Liver (tissue), 9 donors: Measurements from ENCODE around the gene BARX1. TPM values are rescaled to one million over a fixed set of nuclear protein-coding genes. Genes with fewer than 3 reads are reported as not detected.
A peak's percentile ranks its signal among the peaks of the same experiment; 100 is the strongest.

Source experiments
- DNase-seq: peaks from one replicate; pipeline ENCODE4 v3.0.0-alpha.2; 2017; ENCODE audit warnings: low spot score
- H3K27ac ChIP-seq, 2 donors: one replicate each; pipeline ENCODE4 v1.7.0; 2013; ENCODE audit warnings: inconsistent platforms in 2 of 2, low read length in 2 of 2, control low read depth in 1 of 2, low read depth in 1 of 2, mild to moderate bottlenecking in 1 of 2
- H3K27me3 ChIP-seq, 4 donors: one replicate each; pipeline versions ENCODE4 v1.6.1 to v1.7.0; 2013; ENCODE audit warnings: low read length in 3 of 4, inconsistent platforms in 1 of 4, mild to moderate bottlenecking in 1 of 4, moderate library complexity in 1 of 4; ENCODE audit not compliant: control insufficient read depth in 4 of 4, insufficient read depth in 4 of 4
- H3K36me3 ChIP-seq, 4 donors: one replicate each; pipeline versions ENCODE4 v1.6.1 to v1.7.0; 2013; ENCODE audit warnings: low read length in 3 of 4, mild to moderate bottlenecking in 3 of 4, low read depth in 1 of 4, moderate library complexity in 1 of 4; ENCODE audit not compliant: control insufficient read depth in 4 of 4, insufficient read depth in 3 of 4
- H3K4me1 ChIP-seq, 4 donors: one replicate each; pipeline versions ENCODE4 v1.6.1 to v1.7.0; 2013; ENCODE audit warnings: low read length in 3 of 4, mild to moderate bottlenecking in 3 of 4, moderate library complexity in 1 of 4; ENCODE audit not compliant: control insufficient read depth in 4 of 4, insufficient read depth in 4 of 4
- H3K4me3 ChIP-seq, 3 donors: one replicate each; pipeline versions ENCODE4 v1.6.1 to v1.7.0; 2013; ENCODE audit warnings: low read length in 3 of 3, control low read depth in 1 of 3, low read depth in 1 of 3, mild to moderate bottlenecking in 1 of 3
- H3K9ac ChIP-seq, 2 donors: one replicate each; pipeline ENCODE4 v1.7.0; 2013; ENCODE audit warnings: low read length in 2 of 2, mild to moderate bottlenecking in 2 of 2, moderate library complexity in 2 of 2, control low read depth in 1 of 2, low read depth in 1 of 2
- H3K9me3 ChIP-seq, 4 donors: one replicate each; pipeline versions ENCODE4 v1.6.1 to v1.7.0; 2013; ENCODE audit warnings: low read length in 3 of 4; ENCODE audit not compliant: control insufficient read depth in 4 of 4
- EGR1 ChIP-seq, 2 donors: IDR thresholded peaks; 2 replicates each; pipeline ENCODE4 v1.6.1; 2016 to 2018; ENCODE audit warnings: antibody characterized with exemption in 2 of 2, low read depth in 2 of 2
- FOXA2 ChIP-seq: IDR thresholded peaks from 2 replicates; pipeline ENCODE4 v1.6.1; 2016; ENCODE audit warnings: antibody characterized with exemption
- GABPA ChIP-seq, 2 donors: IDR thresholded peaks in 1 of 2; conservative IDR thresholded peaks in 1 of 2; 2 replicates each; pipeline ENCODE4 v1.6.1; 2016; ENCODE audit warnings: antibody characterized with exemption in 2 of 2, mild to moderate bottlenecking in 1 of 2, moderate library complexity in 1 of 2
- HNF4A ChIP-seq, 2 donors: conservative IDR thresholded peaks; 2 replicates each; pipeline ENCODE4 v1.6.1; 2016; ENCODE audit warnings: antibody characterized with exemption in 2 of 2, mild to moderate bottlenecking in 2 of 2
- HNF4G ChIP-seq: IDR thresholded peaks from 2 replicates; pipeline ENCODE4 v1.6.1; 2016; ENCODE audit warnings: antibody characterized with exemption
- JUND ChIP-seq, 2 donors: IDR thresholded peaks; 2 replicates each; pipeline ENCODE4 v1.6.1; 2016; ENCODE audit warnings: antibody characterized with exemption in 2 of 2
- RXRA ChIP-seq, 2 donors: IDR thresholded peaks; 2 replicates each; pipeline ENCODE4 v1.6.1; 2017 to 2018; ENCODE audit warnings: antibody characterized with exemption in 2 of 2, mild to moderate bottlenecking in 1 of 2
- SP1 ChIP-seq: IDR thresholded peaks from 2 replicates; pipeline ENCODE4 v1.6.1; 2018; ENCODE audit warnings: antibody characterized with exemption, mild to moderate bottlenecking
- TAF1 ChIP-seq: conservative IDR thresholded peaks from 2 replicates; pipeline ENCODE4 v1.6.1; 2016; ENCODE audit warnings: antibody characterized with exemption, mild to moderate bottlenecking
- YY1 ChIP-seq: IDR thresholded peaks from 2 replicates; pipeline ENCODE4 v1.6.1; 2016; ENCODE audit warnings: antibody characterized with exemption, mild to moderate bottlenecking
- WGBS: extraction: QIAGEN DNeasy Blood & Tissue Kit; methylation state at CpG from one replicate; pipeline ENCODE4 v1.1.7; 2013; 5-methylcytosine and 5-hydroxymethylcytosine counted together
- polyA plus RNA-seq, 2 donors: library from polyadenylated mRNA; stranded (reverse) in 1 of 2; unstranded in 1 of 2; fragments of 200-250 nt in 1 of 2; fragments of >200 nt in 1 of 2; fragmentation: Nextera tagmentation in 1 of 2; extraction: Ambion mirVana in 1 of 2; gene quantifications; one replicate each; pipeline versions ENCODE4 v1.2.1 to v1.2.3, GENCODE V29; 2013 to 2015
- total RNA-seq, 2 donors: library from RNA; depleted of rRNA; stranded (reverse); fragments of >200 nt; gene quantifications; one replicate each; pipeline ENCODE4 v1.2.3, GENCODE V29; 2014
- TF ChIP-seq, protein P1 (sequence below): IDR thresholded peaks from 2 replicates; pipeline ENCODE4 v1.6.1; 2016; ENCODE audit warnings: antibody characterized with exemption
- TF ChIP-seq, protein P2 (sequence below): IDR thresholded peaks from 2 replicates; pipeline ENCODE4 v1.6.1; 2016; ENCODE audit warnings: antibody characterized with exemption
- TF ChIP-seq, protein P3 (sequence below): IDR thresholded peaks from 2 replicates; pipeline ENCODE4 v1.6.1; 2016; ENCODE audit warnings: antibody characterized with exemption, mild to moderate bottlenecking
- TF ChIP-seq, protein P4 (sequence below): IDR thresholded peaks from 2 replicates; pipeline ENCODE4 v1.6.1; 2016; ENCODE audit warnings: antibody characterized with exemption
- TF ChIP-seq, protein P5 (sequence below): fragments of 150-350 bp; IDR thresholded peaks from 2 replicates; pipeline ENCODE4 v1.5.1; 2017; ENCODE audit warnings: improper control_type of control experiment, low read depth, low read length; ENCODE audit not compliant: missing input control
- donor health status: healthy.
- donor health status: healthy.
- donor health status: healthy.
- donor health status: healthy.
- donor health status: healthy.

BARX1 gene
- total and polyA plus RNA-seq, 4 donors = not detected

DNA sequence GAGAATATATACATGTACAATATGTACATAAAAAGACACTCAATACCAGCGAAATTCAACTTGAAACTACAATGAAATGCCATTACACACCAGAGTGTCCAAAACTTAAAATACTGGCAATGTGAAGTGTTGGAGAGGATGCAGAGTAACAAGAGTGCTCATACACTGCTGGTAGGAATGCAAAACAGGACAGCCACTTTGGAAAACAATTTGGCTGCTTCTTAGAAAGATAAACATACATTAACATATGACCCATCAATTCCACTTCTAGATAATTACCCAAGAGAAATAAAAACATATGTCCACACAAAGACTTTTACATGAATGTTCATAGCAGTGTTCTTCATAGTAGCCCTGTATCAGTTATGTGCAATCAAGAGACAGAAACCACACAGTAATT, 39.4 kb upstream of the BARX1 start:
- H3K4me1 ChIP-seq = peaks cover 0 to 32% (median 23%) of the 10 kb centered on the region in 4 donors
- peaks cover 0 to 3% (median 3%) of the 10 kb centered on the region in 4 donors for H3K9me3 ChIP-seq
- TF ChIP-seq HNF4A (conservative IDR thresholded peaks at IDR 0.05) (no peak), YY1 (no peak), TAF1 (no peak), SP1 (no peak), HNF4G (no peak), JUND (IDR thresholded peaks at IDR 0.05) (no peak), FOXA2 (no peak), EGR1 (IDR thresholded peaks at IDR 0.05; ENCODE audit: low read depth in 2 of 2) (no peak), RXRA (IDR thresholded peaks at IDR 0.05) (no peak), GABPA (IDR thresholded peaks at IDR 0.05 in 1 of 2, conservative IDR thresholded peaks at IDR 0.05 in 1 of 2) (no peak)
- TF ChIP-seq, protein P1, sequence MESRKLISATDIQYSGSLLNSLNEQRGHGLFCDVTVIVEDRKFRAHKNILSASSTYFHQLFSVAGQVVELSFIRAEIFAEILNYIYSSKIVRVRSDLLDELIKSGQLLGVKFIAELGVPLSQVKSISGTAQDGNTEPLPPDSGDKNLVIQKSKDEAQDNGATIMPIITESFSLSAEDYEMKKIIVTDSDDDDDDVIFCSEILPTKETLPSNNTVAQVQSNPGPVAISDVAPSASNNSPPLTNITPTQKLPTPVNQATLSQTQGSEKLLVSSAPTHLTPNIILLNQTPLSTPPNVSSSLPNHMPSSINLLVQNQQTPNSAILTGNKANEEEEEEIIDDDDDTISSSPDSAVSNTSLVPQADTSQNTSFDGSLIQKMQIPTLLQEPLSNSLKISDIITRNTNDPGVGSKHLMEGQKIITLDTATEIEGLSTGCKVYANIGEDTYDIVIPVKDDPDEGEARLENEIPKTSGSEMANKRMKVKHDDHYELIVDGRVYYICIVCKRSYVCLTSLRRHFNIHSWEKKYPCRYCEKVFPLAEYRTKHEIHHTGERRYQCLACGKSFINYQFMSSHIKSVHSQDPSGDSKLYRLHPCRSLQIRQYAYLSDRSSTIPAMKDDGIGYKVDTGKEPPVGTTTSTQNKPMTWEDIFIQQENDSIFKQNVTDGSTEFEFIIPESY = no peak
- TF ChIP-seq, protein P2, sequence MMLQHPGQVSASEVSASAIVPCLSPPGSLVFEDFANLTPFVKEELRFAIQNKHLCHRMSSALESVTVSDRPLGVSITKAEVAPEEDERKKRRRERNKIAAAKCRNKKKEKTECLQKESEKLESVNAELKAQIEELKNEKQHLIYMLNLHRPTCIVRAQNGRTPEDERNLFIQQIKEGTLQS = no peak
- TF ChIP-seq, protein P3, sequence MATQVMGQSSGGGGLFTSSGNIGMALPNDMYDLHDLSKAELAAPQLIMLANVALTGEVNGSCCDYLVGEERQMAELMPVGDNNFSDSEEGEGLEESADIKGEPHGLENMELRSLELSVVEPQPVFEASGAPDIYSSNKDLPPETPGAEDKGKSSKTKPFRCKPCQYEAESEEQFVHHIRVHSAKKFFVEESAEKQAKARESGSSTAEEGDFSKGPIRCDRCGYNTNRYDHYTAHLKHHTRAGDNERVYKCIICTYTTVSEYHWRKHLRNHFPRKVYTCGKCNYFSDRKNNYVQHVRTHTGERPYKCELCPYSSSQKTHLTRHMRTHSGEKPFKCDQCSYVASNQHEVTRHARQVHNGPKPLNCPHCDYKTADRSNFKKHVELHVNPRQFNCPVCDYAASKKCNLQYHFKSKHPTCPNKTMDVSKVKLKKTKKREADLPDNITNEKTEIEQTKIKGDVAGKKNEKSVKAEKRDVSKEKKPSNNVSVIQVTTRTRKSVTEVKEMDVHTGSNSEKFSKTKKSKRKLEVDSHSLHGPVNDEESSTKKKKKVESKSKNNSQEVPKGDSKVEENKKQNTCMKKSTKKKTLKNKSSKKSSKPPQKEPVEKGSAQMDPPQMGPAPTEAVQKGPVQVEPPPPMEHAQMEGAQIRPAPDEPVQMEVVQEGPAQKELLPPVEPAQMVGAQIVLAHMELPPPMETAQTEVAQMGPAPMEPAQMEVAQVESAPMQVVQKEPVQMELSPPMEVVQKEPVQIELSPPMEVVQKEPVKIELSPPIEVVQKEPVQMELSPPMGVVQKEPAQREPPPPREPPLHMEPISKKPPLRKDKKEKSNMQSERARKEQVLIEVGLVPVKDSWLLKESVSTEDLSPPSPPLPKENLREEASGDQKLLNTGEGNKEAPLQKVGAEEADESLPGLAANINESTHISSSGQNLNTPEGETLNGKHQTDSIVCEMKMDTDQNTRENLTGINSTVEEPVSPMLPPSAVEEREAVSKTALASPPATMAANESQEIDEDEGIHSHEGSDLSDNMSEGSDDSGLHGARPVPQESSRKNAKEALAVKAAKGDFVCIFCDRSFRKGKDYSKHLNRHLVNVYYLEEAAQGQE = no peak
- TF ChIP-seq, protein P4, sequence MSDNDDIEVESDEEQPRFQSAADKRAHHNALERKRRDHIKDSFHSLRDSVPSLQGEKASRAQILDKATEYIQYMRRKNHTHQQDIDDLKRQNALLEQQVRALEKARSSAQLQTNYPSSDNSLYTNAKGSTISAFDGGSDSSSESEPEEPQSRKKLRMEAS = no peak
- TF ChIP-seq, protein P5, sequence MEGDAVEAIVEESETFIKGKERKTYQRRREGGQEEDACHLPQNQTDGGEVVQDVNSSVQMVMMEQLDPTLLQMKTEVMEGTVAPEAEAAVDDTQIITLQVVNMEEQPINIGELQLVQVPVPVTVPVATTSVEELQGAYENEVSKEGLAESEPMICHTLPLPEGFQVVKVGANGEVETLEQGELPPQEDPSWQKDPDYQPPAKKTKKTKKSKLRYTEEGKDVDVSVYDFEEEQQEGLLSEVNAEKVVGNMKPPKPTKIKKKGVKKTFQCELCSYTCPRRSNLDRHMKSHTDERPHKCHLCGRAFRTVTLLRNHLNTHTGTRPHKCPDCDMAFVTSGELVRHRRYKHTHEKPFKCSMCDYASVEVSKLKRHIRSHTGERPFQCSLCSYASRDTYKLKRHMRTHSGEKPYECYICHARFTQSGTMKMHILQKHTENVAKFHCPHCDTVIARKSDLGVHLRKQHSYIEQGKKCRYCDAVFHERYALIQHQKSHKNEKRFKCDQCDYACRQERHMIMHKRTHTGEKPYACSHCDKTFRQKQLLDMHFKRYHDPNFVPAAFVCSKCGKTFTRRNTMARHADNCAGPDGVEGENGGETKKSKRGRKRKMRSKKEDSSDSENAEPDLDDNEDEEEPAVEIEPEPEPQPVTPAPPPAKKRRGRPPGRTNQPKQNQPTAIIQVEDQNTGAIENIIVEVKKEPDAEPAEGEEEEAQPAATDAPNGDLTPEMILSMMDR = no peak
- no peak overlapping the region for H3K27ac ChIP-seq
- DNase-seq = no peak
- H3K27me3 ChIP-seq = no peaks in the 10 kb centered on the region
- H3K4me3 ChIP-seq = no peak overlapping the region
- no peaks in the 10 kb centered on the region for H3K36me3 ChIP-seq
- no peak overlapping the region for H3K9ac ChIP-seq
- WGBS = 87% methylated on average over 1 of the region's 1 CpG

DNA sequence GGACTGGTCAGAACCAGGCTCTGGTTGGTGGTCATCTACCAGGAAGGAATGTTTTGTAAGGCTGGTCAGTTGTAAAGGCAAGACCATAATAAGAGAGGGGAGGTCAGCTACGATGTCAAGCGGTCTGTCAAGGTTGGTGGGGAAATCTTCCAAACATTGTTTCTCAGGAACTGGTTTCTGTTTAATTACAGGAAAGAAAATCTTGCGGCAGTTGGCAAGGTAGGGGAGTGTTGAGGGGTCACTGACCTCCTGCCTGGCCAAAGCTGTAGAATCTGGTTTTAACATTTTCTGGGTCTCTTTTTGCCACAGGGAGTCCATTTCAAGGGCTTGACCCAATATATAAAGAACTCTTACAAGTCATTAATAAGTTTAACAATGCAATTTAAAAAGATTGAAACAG, 39.0 kb upstream of the BARX1 start:
- no peak overlapping the region for H3K4me3 ChIP-seq
- no peaks in the 10 kb centered on the region for H3K36me3 ChIP-seq
- 43% methylated on average over 3 of the region's 3 CpGs for WGBS
- no peak overlapping the region for H3K27ac ChIP-seq
- peaks cover 0 to 32% (median 23%) of the 10 kb centered on the region in 4 donors for H3K4me1 ChIP-seq
- TF ChIP-seq RXRA (IDR thresholded peaks at IDR 0.05) (peak; percentile 40 to 50), TAF1 (no peak), YY1 (no peak), EGR1 (IDR thresholded peaks at IDR 0.05; ENCODE audit: low read depth in 2 of 2) (no peak), SP1 (no peak)
- TF ChIP-seq, protein P2 = no peak
- TF ChIP-seq, protein P3 = no peak
- TF ChIP-seq, protein P4 = no peak
- peaks cover 0 to 3% (median 3%) of the 10 kb centered on the region in 4 donors for H3K9me3 ChIP-seq
- H3K27me3 ChIP-seq = no peaks in the 10 kb centered on the region
- no peak for DNase-seq
- no peak overlapping the region for H3K9ac ChIP-seq
